HEK293 (cell line): Measurements from ENCODE around the gene RTP3.

Source experiments
- CTCF ChIA-PET: fragments of 350-600 bp; formaldehyde crosslinking; extraction: SDS; loops from one replicate; lab custom pipeline; 2021; ENCODE audit warnings: antibody characterized with exemption; lab: Yijun Ruan, JAX
- POLR2A ChIA-PET: fragments of 300-600 bp; formaldehyde crosslinking; extraction: SDS; loops from one replicate; lab custom pipeline; 2020; ENCODE audit warnings: antibody characterized with exemption, inconsistent platforms; lab: Yijun Ruan, JAX
- H3K27ac ChIP-seq: fragments of 200-500 bp; sonication (Bioruptor generic); 2 replicates; pipeline ENCODE4 v1.5.1; 2014; ENCODE audit warnings: low read depth, low read length, control low read depth, inconsistent platforms; ENCODE audit errors: extremely low read depth
- H3K36me3 ChIP-seq, 2 experiments: fragments of 200-500 bp in 1 of 2; sonication (Bioruptor generic) in 1 of 2; 1 replicate in 1 of 2; 2 replicates in 1 of 2; pipeline ENCODE4 v1.5.1; 2014 to 2017; ENCODE audit warnings: inconsistent platforms in 2 of 2, low read length in 2 of 2; ENCODE audit not compliant: control insufficient read depth in 2 of 2, insufficient read depth in 1 of 2
- H3K4me1 ChIP-seq: fragments of 200-500 bp; sonication (Bioruptor generic); 2 replicates; pipeline ENCODE4 v1.5.1; 2014; ENCODE audit warnings: mild to moderate bottlenecking, low read length, inconsistent platforms; ENCODE audit not compliant: control insufficient read depth, insufficient read depth
- H3K4me3 ChIP-seq: 2 replicates; pipeline ENCODE4 v1.5.1; 2011; ENCODE audit warnings: low read depth, mild to moderate bottlenecking, control low read depth, low read length, moderate library complexity
- H3K9me3 ChIP-seq: fragments of 200-500 bp; sonication (Bioruptor generic); 2 replicates; pipeline ENCODE4 v1.5.1; 2014; ENCODE audit warnings: low read depth, low read length, inconsistent platforms; ENCODE audit not compliant: control insufficient read depth, insufficient read depth
- CTCF ChIP-seq: fragments of 450-650 bp; formaldehyde crosslinking; IDR thresholded peaks from 2 replicates; pipeline ENCODE4 v1.5.1; 2016; ENCODE audit warnings: missing biosample characterization, missing genetic modification characterization
- HIC1 ChIP-seq: fragments of 450-650 bp; formaldehyde crosslinking; IDR thresholded peaks from 2 replicates; pipeline ENCODE4 v1.5.1; 2016; ENCODE audit warnings: missing biosample characterization, missing genetic modification characterization
- HOXC10 ChIP-seq: sonication (generic); formaldehyde crosslinking; IDR thresholded peaks from 2 replicates; pipeline ENCODE4 v1.8.1; 2023; ENCODE audit warnings: mild to moderate bottlenecking, missing genetic modification reagents
- OSR2 ChIP-seq: fragments of 450-650 bp; formaldehyde crosslinking; IDR thresholded peaks from 2 replicates; pipeline ENCODE4 v1.5.1; 2016; ENCODE audit warnings: missing biosample characterization, missing genetic modification characterization
- PRDM4 ChIP-seq: fragments of 450-650 bp; formaldehyde crosslinking; IDR thresholded peaks from 2 replicates; pipeline ENCODE4 v1.5.1; 2017; ENCODE audit warnings: missing biosample characterization, missing genetic modification characterization
- REST ChIP-seq: fragments of 450-650 bp; formaldehyde crosslinking; IDR thresholded peaks from 2 replicates; pipeline ENCODE4 v1.5.1; 2016; ENCODE audit warnings: missing biosample characterization, missing genetic modification characterization
- SALL2 ChIP-seq: fragments of 450-650 bp; formaldehyde crosslinking; IDR thresholded peaks from 2 replicates; pipeline ENCODE4 v1.5.0; 2017; ENCODE audit warnings: missing biosample characterization, mild to moderate bottlenecking, missing genetic modification characterization, borderline replicate concordance
- SP7 ChIP-seq: fragments of 450-650 bp; formaldehyde crosslinking; IDR thresholded peaks from 2 replicates; pipeline ENCODE4 v1.5.1; 2016; ENCODE audit warnings: missing biosample characterization, missing genetic modification characterization
- ZBTB8A ChIP-seq: fragments of 450-650 bp; formaldehyde crosslinking; IDR thresholded peaks from 2 replicates; pipeline ENCODE4 v1.5.1; 2016; ENCODE audit warnings: missing biosample characterization, missing genetic modification characterization
- ZFHX2 ChIP-seq: fragments of 450-650 bp; formaldehyde crosslinking; conservative IDR thresholded peaks from 2 replicates; pipeline ENCODE4 v1.5.1; 2016; ENCODE audit warnings: missing biosample characterization, missing genetic modification characterization
- ZIC2 ChIP-seq: fragments of 450-650 bp; formaldehyde crosslinking; IDR thresholded peaks from 2 replicates; pipeline ENCODE4 v1.5.1; 2016; ENCODE audit warnings: missing biosample characterization, missing genetic modification characterization
- ZNF169 ChIP-seq: fragments of 450-650 bp; formaldehyde crosslinking; IDR thresholded peaks from 2 replicates; pipeline ENCODE4 v1.5.1; 2016; ENCODE audit warnings: missing biosample characterization, missing genetic modification characterization
- ZNF423 ChIP-seq: fragments of 450-650 bp; formaldehyde crosslinking; IDR thresholded peaks from 2 replicates; pipeline ENCODE4 v1.5.1; 2016; ENCODE audit warnings: missing biosample characterization, missing genetic modification characterization
- ZNF473 ChIP-seq: fragments of 450-650 bp; formaldehyde crosslinking; IDR thresholded peaks from 2 replicates; pipeline ENCODE4 v1.5.1; 2017; ENCODE audit warnings: missing biosample characterization, missing genetic modification characterization
- ZNF521 ChIP-seq: fragments of 450-650 bp; formaldehyde crosslinking; IDR thresholded peaks from 2 replicates; pipeline ENCODE4 v1.5.1; 2017; ENCODE audit warnings: missing biosample characterization, mild to moderate bottlenecking, missing genetic modification characterization
- ZNF610 ChIP-seq: fragments of 450-650 bp; formaldehyde crosslinking; IDR thresholded peaks from 2 replicates; pipeline ENCODE4 v1.5.1; 2016; ENCODE audit warnings: missing biosample characterization, missing genetic modification characterization, borderline replicate concordance

RTP3 gene

GRCh38 chr3:46466871-46467403 is 30.8 kb upstream of the RTP3 start:
- no peak overlapping the region for H3K27ac ChIP-seq
- CTCF ChIA-PET, result interaction anchor here (0.6 to 1.8 kb wide), 2 partner anchors 17 to 22 kb away, joined by 3 to 10 read pairs; no protein-coding TSS in a partner anchor

GRCh38 chr3:46467562-46467961 is 30.2 kb upstream of the RTP3 start:
- POLR2A ChIA-PET, result no interaction called here
- no peak for TF ChIP-seq PRDM4 (tag by site-specific recombination)
- no peak for TF ChIP-seq SP7 (tag by site-specific recombination)
- TF ChIP-seq ZBTB8A (tag by site-specific recombination), result no peak
- no peak for TF ChIP-seq ZNF521 (tag by site-specific recombination)
- no peak for TF ChIP-seq SALL2 (tag by site-specific recombination)
- TF ChIP-seq ZNF473 (tag by site-specific recombination), result no peak
- no peak for TF ChIP-seq ZNF169 (tag by site-specific recombination)
- no peak for TF ChIP-seq CTCF (tag by site-specific recombination)
- TF ChIP-seq HIC1, result no peak
- no peak for TF ChIP-seq OSR2 (tag by site-specific recombination)
- TF ChIP-seq ZIC2 (tag by site-specific recombination), result no peak
- TF ChIP-seq, all 188 proteins: peak for 0
- Histone ChIP-seq H3K9me3 (no peaks in the 10 kb centered on the region), H3K36me3 (no peaks in the 10 kb centered on the region), H3K4me1 (no peaks in the 10 kb centered on the region), H3K27ac (no peak overlapping the region), H3K4me3 (no peak overlapping the region)
- CTCF ChIA-PET, result interaction anchor here (1.8 kb wide), 1 partner anchor 21 kb away, joined by 10 read pairs; no protein-coding TSS in a partner anchor

More at GRCh38 chr3:46466871-46467403, 30.8 kb upstream of the RTP3 start:
- Histone ChIP-seq H3K4me1 (no peaks in the 10 kb centered on the region), H3K9me3 (no peaks in the 10 kb centered on the region), H3K36me3 (no peaks in the 10 kb centered on the region), H3K4me3 (no peak overlapping the region)
- POLR2A ChIA-PET, result no interaction called here
- TF ChIP-seq REST (tag by site-specific recombination), result no peak
- no peak for TF ChIP-seq ZNF610 (tag by site-specific recombination)
- no peak for TF ChIP-seq HOXC10 (CRISPR knock-in tag)
- no peak for TF ChIP-seq ZNF423
- TF ChIP-seq ZFHX2 (tag by site-specific recombination), result no peak
